ENCODE measurements around the gene HPS6. TPM values are rescaled to one million over a fixed set of nuclear protein-coding genes. Genes with fewer than 3 reads are reported as not detected.

Gene HPS6
- total RNA-seq, 1 experiment from 2014 or later = 18.7 TPM

DNA sequence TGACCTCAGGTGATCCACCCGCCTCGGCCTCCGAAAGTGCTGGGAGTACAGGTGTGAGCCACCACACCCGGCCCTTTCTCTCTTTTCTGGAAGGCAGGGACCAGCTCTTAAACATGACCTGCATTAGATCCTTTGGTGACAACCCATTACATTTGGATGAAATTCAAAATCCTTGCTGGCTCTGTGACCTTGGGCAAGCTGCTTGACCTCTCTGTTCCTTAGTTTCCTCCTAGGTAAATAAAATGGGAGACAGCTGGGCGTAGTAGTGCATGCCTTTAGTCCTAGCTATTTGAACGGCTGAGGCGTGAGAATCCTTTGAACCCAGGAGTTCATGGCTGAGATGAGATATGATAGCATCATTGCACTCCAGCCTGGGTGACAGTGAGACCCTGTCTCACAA lies 31.3 kb downstream of the HPS6 start:
- ChIA-PET POLR2A (interaction anchor here (0.6 kb wide), 1 partner anchor 12 kb away, joined by 7 read pairs; no protein-coding TSS in a partner anchor), CTCF (no interaction called here)
- TF ChIP-seq, protein P1, sequence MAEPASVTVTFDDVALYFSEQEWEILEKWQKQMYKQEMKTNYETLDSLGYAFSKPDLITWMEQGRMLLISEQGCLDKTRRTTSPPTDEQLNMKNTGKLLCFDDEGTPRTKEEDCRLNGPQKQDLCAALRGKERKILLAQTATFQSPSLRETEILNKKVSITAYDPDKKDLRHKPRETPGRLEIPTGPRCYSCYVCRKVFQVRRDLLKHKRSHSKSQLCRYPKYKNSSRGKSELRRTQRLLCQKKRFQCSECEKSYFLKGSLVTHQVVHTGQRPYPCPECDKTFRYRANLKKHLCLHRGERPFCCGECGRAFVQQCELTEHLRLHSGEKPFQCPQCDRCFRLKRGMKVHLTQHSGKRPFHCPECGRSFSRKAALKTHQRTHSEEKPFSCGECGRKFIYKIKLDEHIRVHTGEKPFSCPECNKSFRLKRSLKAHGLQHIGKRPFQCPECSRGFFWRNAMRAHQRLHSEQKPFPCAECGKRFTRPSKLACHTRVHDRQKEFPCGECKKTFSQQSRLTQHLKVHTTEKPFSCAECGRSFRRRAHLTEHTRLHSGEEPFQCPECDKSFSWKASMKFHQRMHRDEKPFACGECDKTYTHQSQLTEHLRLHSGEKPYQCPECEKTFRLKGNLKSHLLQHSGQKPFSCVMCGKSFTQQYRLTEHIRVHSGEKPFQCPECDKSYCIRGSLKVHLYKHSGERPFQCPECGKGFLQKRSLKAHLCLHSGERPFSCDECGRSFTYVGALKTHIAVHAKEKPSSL (CRISPR knock-in tag; conservative IDR thresholded peaks at IDR 0.05) = no peak
- TF ChIP-seq, protein P2, sequence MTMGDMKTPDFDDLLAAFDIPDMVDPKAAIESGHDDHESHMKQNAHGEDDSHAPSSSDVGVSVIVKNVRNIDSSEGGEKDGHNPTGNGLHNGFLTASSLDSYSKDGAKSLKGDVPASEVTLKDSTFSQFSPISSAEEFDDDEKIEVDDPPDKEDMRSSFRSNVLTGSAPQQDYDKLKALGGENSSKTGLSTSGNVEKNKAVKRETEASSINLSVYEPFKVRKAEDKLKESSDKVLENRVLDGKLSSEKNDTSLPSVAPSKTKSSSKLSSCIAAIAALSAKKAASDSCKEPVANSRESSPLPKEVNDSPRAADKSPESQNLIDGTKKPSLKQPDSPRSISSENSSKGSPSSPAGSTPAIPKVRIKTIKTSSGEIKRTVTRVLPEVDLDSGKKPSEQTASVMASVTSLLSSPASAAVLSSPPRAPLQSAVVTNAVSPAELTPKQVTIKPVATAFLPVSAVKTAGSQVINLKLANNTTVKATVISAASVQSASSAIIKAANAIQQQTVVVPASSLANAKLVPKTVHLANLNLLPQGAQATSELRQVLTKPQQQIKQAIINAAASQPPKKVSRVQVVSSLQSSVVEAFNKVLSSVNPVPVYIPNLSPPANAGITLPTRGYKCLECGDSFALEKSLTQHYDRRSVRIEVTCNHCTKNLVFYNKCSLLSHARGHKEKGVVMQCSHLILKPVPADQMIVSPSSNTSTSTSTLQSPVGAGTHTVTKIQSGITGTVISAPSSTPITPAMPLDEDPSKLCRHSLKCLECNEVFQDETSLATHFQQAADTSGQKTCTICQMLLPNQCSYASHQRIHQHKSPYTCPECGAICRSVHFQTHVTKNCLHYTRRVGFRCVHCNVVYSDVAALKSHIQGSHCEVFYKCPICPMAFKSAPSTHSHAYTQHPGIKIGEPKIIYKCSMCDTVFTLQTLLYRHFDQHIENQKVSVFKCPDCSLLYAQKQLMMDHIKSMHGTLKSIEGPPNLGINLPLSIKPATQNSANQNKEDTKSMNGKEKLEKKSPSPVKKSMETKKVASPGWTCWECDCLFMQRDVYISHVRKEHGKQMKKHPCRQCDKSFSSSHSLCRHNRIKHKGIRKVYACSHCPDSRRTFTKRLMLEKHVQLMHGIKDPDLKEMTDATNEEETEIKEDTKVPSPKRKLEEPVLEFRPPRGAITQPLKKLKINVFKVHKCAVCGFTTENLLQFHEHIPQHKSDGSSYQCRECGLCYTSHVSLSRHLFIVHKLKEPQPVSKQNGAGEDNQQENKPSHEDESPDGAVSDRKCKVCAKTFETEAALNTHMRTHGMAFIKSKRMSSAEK (CRISPR knock-in tag; IDR thresholded peaks at IDR 0.05; ENCODE audit: borderline replicate concordance) = no peak
- TF ChIP-seq NR2C2 (CRISPR knock-in tag; IDR thresholded peaks at IDR 0.05) (no peak), NFYB (CRISPR knock-in tag; conservative IDR thresholded peaks at IDR 0.05; ENCODE audit: low read depth) (no peak), TCF7 (CRISPR knock-in tag; IDR thresholded peaks at IDR 0.05; ENCODE audit: low read depth) (no peak), ESRRA (CRISPR knock-in tag; IDR thresholded peaks at IDR 0.05; ENCODE audit: borderline replicate concordance) (no peak), ZNF423 (CRISPR knock-in tag; IDR thresholded peaks at IDR 0.05) (no peak), NFE2L1 (CRISPR knock-in tag; IDR thresholded peaks at IDR 0.05) (no peak), ZNF219 (CRISPR knock-in tag; IDR thresholded peaks at IDR 0.05; ENCODE audit: borderline replicate concordance) (no peak), ZNF138 (CRISPR knock-in tag; conservative IDR thresholded peaks at IDR 0.05) (no peak)
- TF ChIP-seq, protein P3, sequence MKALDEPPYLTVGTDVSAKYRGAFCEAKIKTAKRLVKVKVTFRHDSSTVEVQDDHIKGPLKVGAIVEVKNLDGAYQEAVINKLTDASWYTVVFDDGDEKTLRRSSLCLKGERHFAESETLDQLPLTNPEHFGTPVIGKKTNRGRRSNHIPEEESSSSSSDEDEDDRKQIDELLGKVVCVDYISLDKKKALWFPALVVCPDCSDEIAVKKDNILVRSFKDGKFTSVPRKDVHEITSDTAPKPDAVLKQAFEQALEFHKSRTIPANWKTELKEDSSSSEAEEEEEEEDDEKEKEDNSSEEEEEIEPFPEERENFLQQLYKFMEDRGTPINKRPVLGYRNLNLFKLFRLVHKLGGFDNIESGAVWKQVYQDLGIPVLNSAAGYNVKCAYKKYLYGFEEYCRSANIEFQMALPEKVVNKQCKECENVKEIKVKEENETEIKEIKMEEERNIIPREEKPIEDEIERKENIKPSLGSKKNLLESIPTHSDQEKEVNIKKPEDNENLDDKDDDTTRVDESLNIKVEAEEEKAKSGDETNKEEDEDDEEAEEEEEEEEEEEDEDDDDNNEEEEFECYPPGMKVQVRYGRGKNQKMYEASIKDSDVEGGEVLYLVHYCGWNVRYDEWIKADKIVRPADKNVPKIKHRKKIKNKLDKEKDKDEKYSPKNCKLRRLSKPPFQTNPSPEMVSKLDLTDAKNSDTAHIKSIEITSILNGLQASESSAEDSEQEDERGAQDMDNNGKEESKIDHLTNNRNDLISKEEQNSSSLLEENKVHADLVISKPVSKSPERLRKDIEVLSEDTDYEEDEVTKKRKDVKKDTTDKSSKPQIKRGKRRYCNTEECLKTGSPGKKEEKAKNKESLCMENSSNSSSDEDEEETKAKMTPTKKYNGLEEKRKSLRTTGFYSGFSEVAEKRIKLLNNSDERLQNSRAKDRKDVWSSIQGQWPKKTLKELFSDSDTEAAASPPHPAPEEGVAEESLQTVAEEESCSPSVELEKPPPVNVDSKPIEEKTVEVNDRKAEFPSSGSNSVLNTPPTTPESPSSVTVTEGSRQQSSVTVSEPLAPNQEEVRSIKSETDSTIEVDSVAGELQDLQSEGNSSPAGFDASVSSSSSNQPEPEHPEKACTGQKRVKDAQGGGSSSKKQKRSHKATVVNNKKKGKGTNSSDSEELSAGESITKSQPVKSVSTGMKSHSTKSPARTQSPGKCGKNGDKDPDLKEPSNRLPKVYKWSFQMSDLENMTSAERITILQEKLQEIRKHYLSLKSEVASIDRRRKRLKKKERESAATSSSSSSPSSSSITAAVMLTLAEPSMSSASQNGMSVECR (CRISPR knock-in tag; IDR thresholded peaks at IDR 0.05; ENCODE audit: borderline replicate concordance) = no peak
- TF ChIP-seq, protein P4, sequence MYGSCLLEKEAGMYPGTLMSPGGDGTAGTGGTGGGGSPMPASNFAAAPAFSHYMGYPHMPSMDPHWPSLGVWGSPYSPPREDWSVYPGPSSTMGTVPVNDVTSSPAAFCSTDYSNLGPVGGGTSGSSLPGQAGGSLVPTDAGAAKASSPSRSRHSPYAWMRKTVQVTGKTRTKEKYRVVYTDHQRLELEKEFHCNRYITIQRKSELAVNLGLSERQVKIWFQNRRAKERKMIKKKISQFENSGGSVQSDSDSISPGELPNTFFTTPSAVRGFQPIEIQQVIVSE (CRISPR knock-in tag; IDR thresholded peaks at IDR 0.05; ENCODE audit: borderline replicate concordance) = no peak
- TF ChIP-seq, protein P5, sequence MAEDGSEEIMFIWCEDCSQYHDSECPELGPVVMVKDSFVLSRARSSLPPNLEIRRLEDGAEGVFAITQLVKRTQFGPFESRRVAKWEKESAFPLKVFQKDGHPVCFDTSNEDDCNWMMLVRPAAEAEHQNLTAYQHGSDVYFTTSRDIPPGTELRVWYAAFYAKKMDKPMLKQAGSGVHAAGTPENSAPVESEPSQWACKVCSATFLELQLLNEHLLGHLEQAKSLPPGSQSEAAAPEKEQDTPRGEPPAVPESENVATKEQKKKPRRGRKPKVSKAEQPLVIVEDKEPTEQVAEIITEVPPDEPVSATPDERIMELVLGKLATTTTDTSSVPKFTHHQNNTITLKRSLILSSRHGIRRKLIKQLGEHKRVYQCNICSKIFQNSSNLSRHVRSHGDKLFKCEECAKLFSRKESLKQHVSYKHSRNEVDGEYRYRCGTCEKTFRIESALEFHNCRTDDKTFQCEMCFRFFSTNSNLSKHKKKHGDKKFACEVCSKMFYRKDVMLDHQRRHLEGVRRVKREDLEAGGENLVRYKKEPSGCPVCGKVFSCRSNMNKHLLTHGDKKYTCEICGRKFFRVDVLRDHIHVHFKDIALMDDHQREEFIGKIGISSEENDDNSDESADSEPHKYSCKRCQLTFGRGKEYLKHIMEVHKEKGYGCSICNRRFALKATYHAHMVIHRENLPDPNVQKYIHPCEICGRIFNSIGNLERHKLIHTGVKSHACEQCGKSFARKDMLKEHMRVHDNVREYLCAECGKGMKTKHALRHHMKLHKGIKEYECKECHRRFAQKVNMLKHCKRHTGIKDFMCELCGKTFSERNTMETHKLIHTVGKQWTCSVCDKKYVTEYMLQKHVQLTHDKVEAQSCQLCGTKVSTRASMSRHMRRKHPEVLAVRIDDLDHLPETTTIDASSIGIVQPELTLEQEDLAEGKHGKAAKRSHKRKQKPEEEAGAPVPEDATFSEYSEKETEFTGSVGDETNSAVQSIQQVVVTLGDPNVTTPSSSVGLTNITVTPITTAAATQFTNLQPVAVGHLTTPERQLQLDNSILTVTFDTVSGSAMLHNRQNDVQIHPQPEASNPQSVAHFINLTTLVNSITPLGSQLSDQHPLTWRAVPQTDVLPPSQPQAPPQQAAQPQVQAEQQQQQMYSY (CRISPR knock-in tag; IDR thresholded peaks at IDR 0.05) = no peak
- no peak overlapping the region for H3K4me3 Mint-ChIP-seq
- ATAC-seq (no peak), DNase-seq (ENCODE audit: low spot score) (no peak)
- H3K4me1 Mint-ChIP-seq = no peaks in the 10 kb centered on the region
- no peak overlapping the region for H3K27ac Mint-ChIP-seq
- peaks cover 16% of the 10 kb centered on the region for H3K36me3 Mint-ChIP-seq
- no peaks in the 10 kb centered on the region for H3K9me3 Mint-ChIP-seq
- H3K27me3 Mint-ChIP-seq (ENCODE audit: low read depth) = no peaks in the 10 kb centered on the region; the same call in 1 of the 2 replicates

Data from WTC11 (cell line).